ENCODE results near the gene SEMA7A.
A peak's percentile ranks its signal among the peaks of the same experiment; 100 is the strongest.
"Not testable (repeated sequence)": the region's sequence is repeated elsewhere in the genome, so short reads cannot be mapped to it uniquely, and the experiment has no call there.

The SEMA7A gene, protein sequence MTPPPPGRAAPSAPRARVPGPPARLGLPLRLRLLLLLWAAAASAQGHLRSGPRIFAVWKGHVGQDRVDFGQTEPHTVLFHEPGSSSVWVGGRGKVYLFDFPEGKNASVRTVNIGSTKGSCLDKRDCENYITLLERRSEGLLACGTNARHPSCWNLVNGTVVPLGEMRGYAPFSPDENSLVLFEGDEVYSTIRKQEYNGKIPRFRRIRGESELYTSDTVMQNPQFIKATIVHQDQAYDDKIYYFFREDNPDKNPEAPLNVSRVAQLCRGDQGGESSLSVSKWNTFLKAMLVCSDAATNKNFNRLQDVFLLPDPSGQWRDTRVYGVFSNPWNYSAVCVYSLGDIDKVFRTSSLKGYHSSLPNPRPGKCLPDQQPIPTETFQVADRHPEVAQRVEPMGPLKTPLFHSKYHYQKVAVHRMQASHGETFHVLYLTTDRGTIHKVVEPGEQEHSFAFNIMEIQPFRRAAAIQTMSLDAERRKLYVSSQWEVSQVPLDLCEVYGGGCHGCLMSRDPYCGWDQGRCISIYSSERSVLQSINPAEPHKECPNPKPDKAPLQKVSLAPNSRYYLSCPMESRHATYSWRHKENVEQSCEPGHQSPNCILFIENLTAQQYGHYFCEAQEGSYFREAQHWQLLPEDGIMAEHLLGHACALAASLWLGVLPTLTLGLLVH

DNA sequence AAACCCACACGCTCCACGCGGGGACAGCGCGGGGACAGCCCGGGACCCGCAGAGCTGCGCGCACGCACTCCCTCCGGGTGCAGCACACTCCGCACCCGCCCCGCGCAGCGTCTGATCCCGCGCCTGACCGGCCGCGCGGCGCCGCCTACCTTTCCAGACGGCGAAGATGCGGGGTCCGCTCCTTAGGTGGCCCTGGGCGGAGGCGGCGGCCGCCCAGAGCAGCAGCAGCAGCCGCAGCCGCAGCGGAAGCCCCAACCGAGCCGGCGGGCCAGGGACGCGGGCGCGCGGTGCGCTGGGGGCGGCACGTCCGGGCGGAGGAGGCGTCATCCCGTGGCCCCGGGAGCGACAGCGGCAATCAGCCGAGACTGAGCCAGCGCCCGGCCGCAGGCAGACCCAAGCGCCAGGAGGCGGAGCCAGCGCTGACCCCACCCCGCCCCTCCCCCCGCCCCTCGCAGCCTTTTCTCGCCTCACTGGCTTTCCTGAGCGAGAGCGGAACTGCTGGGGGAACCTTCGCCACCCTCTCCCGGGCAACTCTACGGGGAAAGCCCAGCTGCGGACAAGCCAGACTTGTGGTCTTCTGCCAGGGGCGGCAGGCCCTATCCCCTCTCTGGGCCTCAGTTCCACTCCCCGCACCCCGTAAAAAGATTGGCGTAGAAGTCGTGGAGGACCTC lies at the start of gene SEMA7A:
Gene SEMA7A, minus strand, starts transcription at position 367 of the 671 bp plus-strand sequence. Its CDS starts 40 bp downstream, at position 327.
- peak; percentile 84 for DNase-seq

DNA sequence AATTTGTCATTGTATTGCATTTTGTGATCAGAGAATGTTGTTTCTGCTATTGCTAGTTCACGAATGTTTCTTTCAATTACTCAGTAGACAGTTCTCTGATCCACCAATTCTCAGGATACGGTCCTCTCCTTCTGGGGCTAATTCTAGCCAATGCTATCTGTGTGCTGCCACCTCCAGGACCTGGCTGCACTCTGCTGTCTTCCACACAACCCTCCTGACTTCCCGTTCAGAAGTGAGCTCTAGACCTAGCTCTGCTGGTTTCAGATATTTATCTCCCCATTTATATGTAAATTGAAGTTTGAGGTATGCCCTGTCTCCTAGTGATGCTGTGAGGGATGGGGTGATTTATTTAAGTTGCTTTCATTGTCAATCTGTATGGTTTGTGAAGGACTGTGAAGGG lies 48.9 kb upstream of the SEMA7A start:
- no peak for DNase-seq

DNA sequence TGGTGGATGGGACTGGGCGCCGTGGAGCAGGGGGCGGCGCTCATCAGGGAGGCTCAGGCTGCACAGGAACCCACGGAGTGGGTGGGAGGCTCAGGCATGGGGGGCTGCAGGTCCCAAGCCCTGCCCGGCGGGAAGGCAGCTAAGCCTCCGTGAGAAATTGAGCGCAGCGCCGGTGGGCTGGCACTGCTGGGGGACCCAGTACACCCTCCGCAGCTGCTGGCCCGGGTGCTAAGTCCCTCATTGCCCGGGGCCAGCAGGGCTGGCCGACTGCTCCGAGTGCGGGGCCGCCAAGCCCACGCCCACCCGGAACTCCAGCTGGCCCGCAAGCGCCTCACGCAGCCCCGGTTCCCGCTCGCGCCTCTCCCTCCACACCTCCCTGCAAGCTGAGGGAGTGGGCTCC lies 46.6 kb upstream of the SEMA7A start:
- DNase-seq: not testable (repeated sequence)

DNA sequence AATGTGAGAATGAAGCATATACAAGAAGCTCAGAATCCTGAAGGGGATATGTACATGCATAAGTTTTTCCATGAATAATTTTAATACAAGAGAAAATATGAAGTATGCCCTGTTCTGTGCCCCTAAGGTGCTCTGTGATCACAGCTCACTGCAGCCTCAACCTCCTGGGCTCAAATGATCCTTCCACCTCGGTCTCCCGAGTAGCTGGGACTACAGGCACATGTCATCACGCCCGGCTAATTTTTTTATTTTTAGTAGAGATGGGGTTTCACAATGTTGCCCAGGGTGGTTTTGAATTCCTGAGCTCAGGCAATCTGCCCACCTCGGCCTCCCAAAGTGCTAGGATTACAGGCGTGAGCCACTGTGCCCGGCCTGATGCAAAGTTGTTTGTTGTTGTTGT lies 37.9 kb upstream of the SEMA7A start:
- not testable (repeated sequence) for DNase-seq

DNA sequence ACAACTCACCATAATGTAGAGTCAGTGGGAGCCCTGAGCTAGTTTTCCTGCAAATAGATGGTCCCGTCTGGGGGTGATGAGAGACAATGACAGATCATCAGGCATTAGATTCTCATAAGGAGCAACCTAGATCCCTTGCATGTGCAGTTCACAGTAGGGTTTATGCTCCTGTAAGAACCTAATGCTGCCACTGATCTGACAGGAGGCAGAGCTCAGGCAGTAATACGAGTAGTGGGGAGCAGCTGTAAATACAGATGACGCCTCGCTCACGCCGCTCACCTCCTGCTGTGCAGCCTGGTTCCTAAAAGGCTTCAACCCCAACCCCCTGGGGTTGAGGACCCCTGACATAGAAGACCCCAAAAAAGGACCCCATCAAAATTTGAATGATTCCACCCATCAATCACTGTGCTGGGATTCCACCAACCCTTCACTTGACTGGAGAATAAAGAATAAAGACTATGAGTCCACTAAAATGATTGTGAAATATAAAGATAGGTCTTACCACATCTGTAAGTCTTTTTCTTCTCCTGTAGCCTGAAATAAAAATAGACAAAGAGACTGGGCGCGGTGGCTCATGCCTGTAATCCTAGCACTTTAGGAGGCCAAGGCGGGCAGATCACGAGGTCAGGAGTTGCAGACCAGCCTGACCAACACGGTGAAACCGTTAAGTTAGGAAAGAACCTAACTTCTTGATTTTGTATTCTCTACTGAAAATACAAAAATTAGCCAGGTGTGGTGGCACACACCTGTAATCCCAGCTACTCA lies 37.1 kb upstream of the SEMA7A start:
- no peak for DNase-seq

DNA sequence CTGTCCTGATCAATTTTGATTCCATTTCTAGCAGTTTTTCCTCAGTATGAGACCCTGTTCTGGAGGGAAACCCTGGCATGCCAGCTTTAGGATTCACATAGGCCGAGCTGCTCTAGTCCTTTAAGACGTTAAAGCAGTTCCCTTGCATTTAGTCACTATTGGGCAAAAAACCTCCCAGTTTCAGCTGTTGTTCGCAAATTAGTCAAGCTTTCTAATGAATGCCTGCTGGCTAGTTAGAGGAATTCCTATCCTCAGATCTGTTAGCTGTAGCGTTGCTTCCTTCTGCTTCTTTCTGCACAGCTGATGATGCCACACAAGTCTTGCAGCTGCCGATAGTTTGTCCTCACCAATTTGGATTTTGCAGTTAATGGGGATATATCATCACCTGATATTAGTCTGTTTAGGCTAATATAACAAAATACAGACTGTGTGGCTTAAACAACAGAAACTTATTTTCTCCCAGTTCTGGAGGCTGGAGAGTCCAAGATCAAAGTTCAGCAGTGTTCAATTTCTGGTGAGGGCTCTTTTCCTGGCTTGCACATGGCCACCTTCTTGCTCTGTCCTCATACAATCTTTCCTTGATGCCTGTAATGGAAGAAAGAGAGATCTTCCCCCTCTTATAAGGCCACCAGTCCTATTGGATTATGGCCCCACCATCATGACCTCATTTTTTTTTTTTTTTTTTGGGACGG lies 34.7 kb upstream of the SEMA7A start:
- DNase-seq: no peak

DNA sequence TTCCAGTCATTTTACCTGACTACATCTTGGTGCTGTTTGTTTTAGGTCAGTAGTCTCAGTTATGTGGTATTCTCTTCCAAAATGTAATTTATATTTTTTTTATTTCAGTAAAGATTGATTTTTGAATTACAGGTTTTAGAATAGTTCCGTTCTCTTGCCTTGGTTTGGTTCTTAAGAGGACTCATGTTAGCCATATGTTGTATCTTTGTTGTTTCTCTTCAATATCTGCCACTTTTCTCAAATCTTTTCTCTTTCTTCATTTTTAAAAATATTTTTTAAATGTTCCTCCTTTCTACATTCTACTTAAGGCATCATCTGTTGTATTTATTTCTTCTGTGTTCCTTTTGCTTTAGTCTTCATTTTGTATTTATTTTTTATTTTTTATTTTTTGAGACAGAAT lies 32.8 kb upstream of the SEMA7A start:
- DNase-seq: no peak

DNA sequence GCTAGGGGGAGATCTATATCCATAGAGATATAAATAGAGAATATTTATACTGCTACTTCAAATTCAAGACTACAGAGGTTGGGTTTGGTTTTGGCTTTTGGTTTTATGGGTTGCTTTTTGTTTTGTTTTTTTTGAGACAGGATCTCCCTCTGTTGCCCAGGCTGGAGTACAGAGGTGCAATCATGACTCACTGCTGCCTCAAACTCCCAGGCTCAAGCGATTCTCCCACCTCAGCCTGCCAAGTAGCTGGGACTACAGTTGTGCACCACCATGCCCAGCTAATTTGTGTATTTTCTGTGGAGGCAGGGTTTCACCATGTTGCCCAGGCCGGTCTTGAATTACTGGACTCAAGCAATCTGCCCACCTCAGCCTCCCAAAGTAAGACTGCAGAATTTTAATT lies 31.1 kb upstream of the SEMA7A start:
- no peak for DNase-seq

DNA sequence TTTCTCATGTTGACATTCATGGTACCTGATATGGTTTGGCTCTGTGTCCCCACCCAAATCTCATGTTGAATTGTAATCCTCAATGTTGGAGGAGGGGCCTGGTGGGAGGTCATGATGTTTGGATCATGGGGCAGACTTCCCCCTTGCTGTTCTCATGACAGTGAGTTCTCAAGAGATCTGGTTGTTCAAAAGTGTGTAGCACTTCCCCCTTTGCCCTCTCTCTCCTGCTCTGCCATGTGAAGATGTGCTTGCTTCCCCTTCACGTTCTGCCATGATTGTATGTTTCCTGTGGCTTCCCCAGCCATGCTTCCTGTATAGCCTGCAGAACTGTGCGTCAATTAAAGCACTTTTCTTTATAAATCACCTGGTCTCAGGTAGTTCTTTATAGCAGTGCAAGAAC lies 30.5 kb upstream of the SEMA7A start:
- DNase-seq: no peak

DNA sequence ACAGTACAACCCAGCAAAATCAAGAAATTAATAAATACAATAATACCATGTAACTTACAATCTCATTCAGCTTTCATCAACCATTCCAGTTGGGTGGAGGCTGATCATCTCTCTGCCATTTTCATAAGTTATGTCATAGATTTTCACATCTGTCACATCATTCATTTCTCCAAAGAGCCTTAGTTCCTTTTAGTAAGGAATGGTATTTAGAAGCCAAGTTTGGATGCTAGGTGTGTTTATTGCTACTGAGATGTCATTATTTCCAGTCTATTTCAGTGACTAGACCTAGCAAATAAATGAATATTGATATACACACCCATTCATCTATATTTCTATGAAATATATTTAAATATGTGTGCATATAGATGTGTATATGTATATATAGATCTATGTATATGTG lies 29.9 kb upstream of the SEMA7A start:
- DNase-seq: no peak

DNA sequence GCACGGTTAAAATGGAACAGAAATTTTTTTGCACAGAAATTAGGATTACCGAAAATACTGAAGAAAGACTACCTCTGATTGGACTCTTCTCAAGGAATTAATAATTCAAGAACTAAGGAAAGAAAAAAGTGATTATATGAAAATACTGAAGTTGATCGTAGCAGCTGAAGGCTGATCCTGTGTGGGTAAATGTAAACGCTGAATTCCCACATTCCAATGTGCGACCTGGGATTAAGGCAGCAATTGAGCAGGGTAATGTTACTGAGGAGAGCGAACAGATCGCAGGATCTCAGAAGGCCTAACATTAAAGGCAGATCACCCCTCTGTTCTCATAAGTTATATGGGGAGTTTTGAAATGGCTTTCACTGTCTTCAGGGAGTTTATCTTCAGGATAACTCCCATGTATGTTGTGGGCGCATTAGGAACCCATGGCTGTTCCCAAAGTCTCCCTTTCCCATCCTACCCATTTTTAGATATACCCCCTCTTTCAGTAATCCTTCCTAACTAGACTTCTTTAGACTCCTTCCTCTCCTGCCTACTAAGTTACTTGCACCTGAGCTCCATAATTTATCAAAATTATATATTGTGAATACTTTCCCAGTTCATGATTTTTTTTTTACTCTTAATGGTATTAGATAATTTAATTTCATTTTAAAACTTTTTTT lies 28.2 kb upstream of the SEMA7A start:
- DNase-seq: no peak

DNA sequence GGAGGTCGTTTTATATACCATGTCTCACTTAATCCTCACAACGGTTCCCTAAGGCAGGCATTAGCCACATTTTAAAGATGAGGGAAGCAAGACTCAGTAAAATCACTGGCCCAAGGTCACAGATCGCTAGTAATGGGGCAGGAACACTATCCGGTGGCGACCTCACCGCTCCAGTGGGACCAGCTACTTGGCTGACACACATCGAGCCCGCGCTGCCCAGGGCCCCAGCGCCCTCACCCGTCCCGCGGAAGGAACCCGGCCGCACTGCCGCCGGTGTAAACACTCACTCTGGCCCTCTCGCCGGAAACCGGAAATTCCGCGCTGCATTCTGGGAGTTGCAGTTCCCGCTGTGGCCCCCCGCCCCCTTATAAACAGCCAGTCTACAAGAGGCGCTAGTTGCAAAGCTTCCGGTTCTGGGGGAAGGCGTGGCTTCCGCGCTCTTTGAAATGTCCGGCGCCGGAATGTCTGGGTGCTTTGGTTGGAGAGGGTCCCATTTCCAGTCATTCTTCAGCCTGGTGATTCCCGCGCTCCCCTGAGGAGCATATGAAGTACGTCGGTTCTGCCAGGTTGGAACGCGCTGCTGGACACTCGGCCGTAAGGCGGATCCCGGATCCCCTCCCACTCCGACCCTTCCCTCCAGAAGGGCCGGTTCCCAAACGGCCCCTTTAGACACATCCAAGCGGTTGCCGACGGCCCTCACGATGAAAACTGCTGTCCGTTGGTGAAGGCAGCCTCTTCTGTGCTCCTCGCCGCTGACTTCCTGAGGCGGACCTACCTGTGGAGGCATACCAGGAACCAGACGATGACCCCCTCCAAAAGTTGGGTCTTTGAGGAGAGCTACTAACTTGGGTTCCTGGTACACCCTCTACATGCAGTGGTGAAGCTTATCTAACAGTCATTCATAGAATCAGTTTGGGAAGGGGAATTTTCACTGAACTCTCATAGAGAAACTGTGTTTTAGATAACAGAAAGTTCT lies 27.4 kb upstream of the SEMA7A start, which contains the start of gene UBL7:
Gene UBL7, minus strand, starts transcription at position 290 of the 976 bp plus-strand sequence. CDS start 2,293 bp downstream, outside the sequence.
- peak; percentile 96 for DNase-seq

DNA sequence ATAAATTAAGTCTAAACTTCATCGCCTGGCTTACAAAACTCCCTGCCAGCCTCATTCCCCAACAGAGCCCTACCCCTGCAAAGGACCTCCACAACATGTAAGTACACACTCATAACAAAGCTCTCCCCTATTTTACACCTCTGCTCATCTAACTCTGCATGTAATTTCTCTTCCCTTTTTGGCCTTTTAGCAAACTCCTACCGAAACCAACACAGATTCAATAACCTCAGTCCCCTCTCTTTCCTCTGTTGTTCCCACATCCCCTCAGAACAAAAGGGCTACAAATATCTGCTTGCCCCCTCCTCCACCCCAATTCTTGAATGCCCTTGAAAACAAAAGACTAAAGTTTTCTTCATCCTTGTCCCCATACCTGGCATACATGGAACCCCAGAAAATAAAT lies 26.5 kb upstream of the SEMA7A start:
- no peak for DNase-seq

DNA sequence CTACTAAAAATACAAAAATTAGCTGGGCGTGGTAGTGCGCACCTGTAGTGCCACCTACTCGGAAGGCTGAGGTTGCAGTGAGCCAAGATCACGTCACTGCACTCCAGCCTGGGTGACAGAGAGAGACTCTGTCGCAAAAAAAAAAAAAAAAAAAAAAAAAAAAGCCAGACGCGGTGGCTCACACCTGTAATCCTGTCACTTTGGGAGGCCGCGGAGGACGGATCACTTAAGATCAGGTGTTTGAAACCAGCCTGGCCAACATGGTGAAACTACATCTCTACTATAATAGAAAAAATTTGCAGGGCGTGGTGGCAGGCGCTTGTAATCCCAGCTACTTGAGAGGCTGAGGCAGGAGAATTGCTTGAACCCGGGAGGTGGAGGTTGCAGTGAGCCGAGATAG lies 26.0 kb upstream of the SEMA7A start:
- DNase-seq: not testable (repeated sequence)

DNA sequence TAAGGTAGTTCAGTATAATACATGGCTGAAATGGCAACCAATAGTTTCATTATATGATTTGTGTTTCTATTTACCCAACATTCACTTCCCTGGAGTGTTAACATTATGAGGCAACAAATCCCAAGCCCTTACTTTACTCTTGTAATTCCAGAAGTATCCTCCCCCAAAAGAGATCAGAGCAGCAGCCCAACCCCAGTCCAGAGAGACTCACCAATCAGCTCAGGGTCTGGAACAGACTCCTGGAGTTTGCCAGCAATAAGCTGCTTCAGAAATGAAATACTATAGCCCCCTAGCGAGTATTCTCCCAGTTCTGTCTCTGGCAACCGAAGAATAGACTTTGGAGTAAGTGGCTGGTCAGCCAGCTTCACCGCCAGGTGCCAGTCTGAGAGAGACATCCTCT lies 24.7 kb upstream of the SEMA7A start:
- DNase-seq: no peak

DNA sequence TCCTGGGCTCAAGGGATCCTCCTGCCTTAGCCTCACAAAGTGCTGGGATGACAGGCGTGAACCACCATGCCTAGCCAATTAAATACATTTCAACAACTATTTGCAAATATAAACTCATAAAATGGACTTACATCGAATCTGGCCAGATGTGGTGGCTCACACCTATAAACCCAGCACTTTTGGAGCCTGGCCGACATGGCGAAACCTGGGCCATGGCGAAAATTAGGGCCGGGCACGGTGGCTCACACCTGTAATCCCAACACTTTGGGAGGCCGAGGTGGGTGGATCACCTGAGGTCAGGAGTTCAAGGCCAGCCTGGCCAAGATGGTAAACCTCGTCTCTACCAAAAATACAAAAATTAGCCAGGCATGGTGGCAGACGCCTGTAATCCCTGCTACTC lies 23.3 kb upstream of the SEMA7A start:
- not testable (repeated sequence) for DNase-seq

DNA sequence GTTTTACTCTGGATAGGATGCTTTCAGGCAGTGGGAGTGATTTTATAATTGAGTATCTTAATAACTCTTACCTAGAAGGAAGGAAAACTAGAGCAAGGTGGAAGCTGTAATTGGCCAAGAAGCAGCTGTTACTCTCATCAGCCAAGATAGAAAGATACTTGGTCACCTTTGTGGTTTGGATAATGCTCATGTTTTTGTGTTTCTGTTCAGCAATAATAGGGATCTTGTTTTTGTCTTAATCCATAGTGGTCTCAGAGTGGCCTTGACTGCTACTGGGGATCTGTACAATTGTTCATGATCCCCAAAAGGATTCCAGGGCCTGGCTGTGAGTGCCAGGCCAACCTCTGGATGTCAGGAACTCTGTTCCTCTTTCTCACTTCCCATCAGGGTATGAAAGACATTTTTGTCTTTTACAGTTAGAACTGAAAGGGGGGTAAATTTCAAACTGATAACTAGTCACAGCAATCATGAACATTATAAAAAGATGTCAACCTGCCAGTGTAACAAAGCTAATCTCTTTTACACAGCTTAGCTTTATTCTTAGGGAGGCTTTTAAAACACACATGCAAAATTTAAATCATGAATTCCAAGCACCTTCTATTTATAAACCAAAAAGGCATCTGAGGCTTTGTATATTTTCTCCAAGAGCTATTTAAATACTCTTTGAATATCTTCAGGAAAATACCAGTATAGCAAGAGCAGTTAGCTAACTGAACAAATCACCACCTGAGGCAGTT lies 21.2 kb upstream of the SEMA7A start:
- DNase-seq: no peak

DNA sequence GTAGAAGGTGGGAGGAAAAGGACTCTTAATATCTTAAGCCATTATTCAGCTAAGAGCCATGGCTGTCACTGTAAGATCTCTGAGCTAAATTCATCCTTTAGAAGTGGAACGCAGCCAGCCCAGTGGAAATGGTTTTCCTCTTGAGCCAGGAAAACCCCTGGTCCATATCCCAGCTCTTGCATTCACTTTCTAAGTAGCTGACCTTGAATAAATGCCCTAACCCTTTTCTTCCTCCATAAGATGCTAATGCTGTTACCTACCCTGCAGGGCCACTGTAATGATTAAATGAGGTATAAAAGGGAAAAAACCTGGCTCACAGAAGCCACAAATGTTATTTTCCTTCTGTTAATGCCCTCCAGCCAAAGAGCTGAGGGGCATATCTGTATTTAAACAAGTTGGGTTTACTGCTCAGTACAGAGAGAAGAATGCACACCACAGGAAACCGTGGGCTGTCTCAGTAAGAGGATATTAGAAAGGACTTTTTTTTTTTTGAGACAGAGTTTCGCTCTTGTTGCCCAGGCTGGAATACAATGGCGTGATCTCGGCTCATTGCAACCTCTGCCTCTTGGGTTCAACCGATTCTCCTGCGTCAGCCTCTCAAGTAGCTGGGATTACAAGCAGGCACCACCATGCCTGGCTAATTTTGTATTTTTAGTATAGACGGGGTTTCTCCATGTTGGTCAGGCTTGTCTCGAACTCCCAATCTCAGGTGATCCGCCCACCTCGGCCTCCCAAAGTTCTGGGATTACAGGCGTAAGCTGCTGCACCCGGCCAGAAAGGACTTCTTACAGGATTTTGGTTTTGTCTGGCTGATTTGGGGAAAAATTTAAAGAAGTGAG lies 20.4 kb upstream of the SEMA7A start:
- no peak for DNase-seq

Data from CD4-positive, alpha-beta T cell treated with Interleukin-17A for 1 hour (primary cell).